OCI-LY3 (cell line): ENCODE measurements around the gene MED15.

ENCODE experiments used
- CTCF ChIP-seq: fragments of 200-600, 300-600 bp; sonication (generic); IDR thresholded peaks from 2 replicates; pipeline ENCODE4 v1.5.1; 2014; ENCODE audit warnings: antibody characterized with exemption, low read length, low read depth
- EZH2phosphoT487 ChIP-seq: fragments of 200-600 bp; shearing (Covaris generic); IDR thresholded peaks from 2 replicates; pipeline ENCODE4 v1.6.1; 2018; ENCODE audit warnings: antibody characterized with exemption, mixed run types, low read depth

- TF ChIP-seq CTCF = no peak
- TF ChIP-seq EZH2phosphoT487 = no peak
Observed at GRCh38 chr22:20459152-20459542, 48.3 kb upstream of the MED15 start.
